H9 (cell line): Measurements from ENCODE around the gene HYAL3. TPM values are rescaled to one million over a fixed set of nuclear protein-coding genes. Genes with fewer than 3 reads are reported as not detected.
A peak's percentile ranks its signal among the peaks of the same experiment; 100 is the strongest.

ENCODE experiments used
- DNase-seq: peaks from one replicate; pipeline ENCODE4 v3.0.0-alpha.2; 2017
- H2AFZ ChIP-seq: one replicate; pipeline ENCODE4 v1.6.1; 2013; ENCODE audit warnings: mild to moderate bottlenecking, low read length, control low read depth, moderate library complexity
- H2AK5ac ChIP-seq: 2 replicates; pipeline ENCODE4 v1.6.1; 2013; ENCODE audit warnings: low read length, control low read depth, mixed read lengths; ENCODE audit not compliant: insufficient read length
- H2BK120ac ChIP-seq: one replicate; pipeline ENCODE4 v1.6.1; 2013; ENCODE audit warnings: low read depth, mild to moderate bottlenecking, low read length, control low read depth, inconsistent platforms; ENCODE audit not compliant: poor library complexity, severe bottlenecking
- H2BK12ac ChIP-seq: 2 replicates; pipeline ENCODE4 v1.6.1; 2013; ENCODE audit warnings: low read length, control low read depth, mixed read lengths, low read depth; ENCODE audit not compliant: insufficient read length
- H2BK15ac ChIP-seq: 2 replicates; pipeline ENCODE4 v1.6.1; 2013; ENCODE audit warnings: low read depth, low read length, control low read depth
- H2BK20ac ChIP-seq: one replicate; pipeline ENCODE4 v1.6.1; 2013; ENCODE audit warnings: low read depth, mild to moderate bottlenecking, low read length, control low read depth, inconsistent platforms; ENCODE audit not compliant: poor library complexity, severe bottlenecking
- H2BK5ac ChIP-seq: 2 replicates; pipeline ENCODE4 v1.6.1; 2013; ENCODE audit warnings: low read length, control low read depth, mixed read lengths; ENCODE audit not compliant: insufficient read length
- H3K14ac ChIP-seq: 2 replicates; pipeline ENCODE4 v1.6.1; 2013; ENCODE audit warnings: low read length, control low read depth; ENCODE audit not compliant: insufficient read depth
- H3K18ac ChIP-seq: 2 replicates; pipeline ENCODE4 v1.6.1; 2013; ENCODE audit warnings: low read depth, mild to moderate bottlenecking, mixed read lengths, low read length, control low read depth; ENCODE audit not compliant: insufficient read length
- H3K23ac ChIP-seq: 2 replicates; pipeline ENCODE4 v1.6.1; 2013; ENCODE audit warnings: low read length, control low read depth, mixed read lengths, low read depth; ENCODE audit not compliant: insufficient read length
- H3K23me2 ChIP-seq: 2 replicates; pipeline ENCODE4 v1.6.1; 2013; ENCODE audit warnings: low read depth, mild to moderate bottlenecking, mixed read lengths, low read length, control low read depth; ENCODE audit not compliant: insufficient read length, poor library complexity, severe bottlenecking
- H3K27ac ChIP-seq: 2 replicates; pipeline ENCODE4 v1.5.1; 2013; ENCODE audit warnings: low read length, control low read depth, mixed read lengths, low read depth; ENCODE audit not compliant: insufficient read length
- H3K27me3 ChIP-seq: 2 replicates; pipeline ENCODE4 v1.6.1; 2013; ENCODE audit warnings: low read length, control low read depth, inconsistent platforms; ENCODE audit not compliant: insufficient read depth
- H3K4ac ChIP-seq: 2 replicates; pipeline ENCODE4 v1.6.1; 2013; ENCODE audit warnings: low read depth, mild to moderate bottlenecking, control low read depth, inconsistent platforms, low read length, moderate library complexity
- H3K4me1 ChIP-seq: 2 replicates; pipeline ENCODE4 v1.6.1; 2013; ENCODE audit warnings: low read length, control low read depth, inconsistent platforms; ENCODE audit not compliant: insufficient read depth
- H3K4me2 ChIP-seq: 2 replicates; pipeline ENCODE4 v1.6.1; 2013; ENCODE audit warnings: low read length, control low read depth, mixed read lengths; ENCODE audit not compliant: insufficient read length, insufficient read depth
- H3K56ac ChIP-seq: 2 replicates; pipeline ENCODE4 v1.6.1; 2013; ENCODE audit warnings: low read depth, mild to moderate bottlenecking, mixed read lengths, low read length, control low read depth; ENCODE audit not compliant: insufficient read length
- H3K79me1 ChIP-seq: 2 replicates; pipeline ENCODE4 v1.6.1; 2013; ENCODE audit warnings: low read depth, mild to moderate bottlenecking, moderate library complexity, low read length, control low read depth, inconsistent platforms; ENCODE audit not compliant: insufficient read depth, poor library complexity, severe bottlenecking
- H3K79me2 ChIP-seq: 2 replicates; pipeline ENCODE4 v1.6.1; 2013; ENCODE audit warnings: low read length, control low read depth, inconsistent platforms; ENCODE audit not compliant: insufficient read depth
- H3K9ac ChIP-seq: 2 replicates; pipeline ENCODE4 v1.6.1; 2013; ENCODE audit warnings: low read length, control low read depth, mixed read lengths; ENCODE audit not compliant: insufficient read length; ENCODE audit errors: extremely low read depth
- H3K9me3 ChIP-seq: one replicate; pipeline ENCODE4 v1.6.1; 2013; ENCODE audit warnings: low read depth, low read length, inconsistent platforms; ENCODE audit not compliant: control insufficient read depth
- H3T11ph ChIP-seq: one replicate; pipeline ENCODE4 v1.6.1; 2013; ENCODE audit warnings: mild to moderate bottlenecking, low read length, control low read depth, inconsistent platforms
- H4K20me1 ChIP-seq: one replicate; pipeline ENCODE4 v1.6.1; 2013; ENCODE audit not compliant: control insufficient read depth, insufficient read length, insufficient read depth
- H4K5ac ChIP-seq: 2 replicates; pipeline ENCODE4 v1.6.1; 2013; ENCODE audit warnings: low read depth, mild to moderate bottlenecking, mixed read lengths, low read length, control low read depth; ENCODE audit not compliant: insufficient read length
- H4K8ac ChIP-seq: replicated peaks from 2 replicates; pipeline ENCODE4 v1.6.1; 2013; ENCODE audit warnings: low read length, control low read depth, mixed read lengths, low read depth; ENCODE audit not compliant: insufficient read length
- H4K91ac ChIP-seq: 2 replicates; pipeline ENCODE4 v1.6.1; 2013; ENCODE audit warnings: low read depth, mild to moderate bottlenecking, moderate library complexity, mixed read lengths, low read length, control low read depth; ENCODE audit not compliant: insufficient read length
- H3K27ac Mint-ChIP-seq, 3 experiments: 2 replicates in 2 of 3; 3 replicates in 1 of 3; pipeline ENCODE4 v1.8.0; 2020 to 2021; ENCODE audit warnings: mixed read lengths in 3 of 3, mild to moderate bottlenecking in 1 of 3, moderate library complexity in 1 of 3
- H3K27me3 Mint-ChIP-seq: 2 replicates; pipeline ENCODE4 v1.8.0; 2021; ENCODE audit warnings: low read depth, mild to moderate bottlenecking, moderate library complexity, mixed read lengths
- H3K36me3 Mint-ChIP-seq, 3 experiments: 2 replicates in 2 of 3; 3 replicates in 1 of 3; pipeline ENCODE4 v1.8.0; 2020 to 2021; ENCODE audit warnings: low read depth in 3 of 3, mixed read lengths in 3 of 3; ENCODE audit not compliant: insufficient read depth in 1 of 3
- H3K4me1 Mint-ChIP-seq, 2 experiments: 2 replicates each; pipeline ENCODE4 v1.8.0; 2020; ENCODE audit warnings: mixed read lengths in 2 of 2
- H3K4me3 Mint-ChIP-seq, 2 experiments: 2 replicates in 1 of 2; 3 replicates in 1 of 2; pipeline ENCODE4 v1.8.0; 2020 to 2021; ENCODE audit warnings: mild to moderate bottlenecking in 2 of 2, mixed read lengths in 2 of 2, moderate library complexity in 1 of 2
- H3K9me3 Mint-ChIP-seq, 2 experiments: 2 replicates in 1 of 2; 3 replicates in 1 of 2; pipeline ENCODE4 v1.8.0; 2020; ENCODE audit warnings: mild to moderate bottlenecking in 2 of 2, mixed read lengths in 2 of 2, moderate library complexity in 1 of 2
- WGBS: extraction: QIAGEN DNeasy Blood & Tissue Kit; methylation state at CpG from one replicate; pipeline ENCODE4 v1.1.7; 2013; ENCODE audit warnings: missing lambda C conversion rate, low lambda C conversion rate, mixed read lengths; ENCODE audit not compliant: insufficient read length; ENCODE audit errors: extremely low coverage; 5-methylcytosine and 5-hydroxymethylcytosine counted together
- total RNA-seq: library from RNA; stranded (reverse); gene quantifications from 2 replicates; pipeline ENCODE4 v1.2.1, GENCODE V29; 2021
- TF ChIP-seq, protein P1 (sequence below): fragments of 200-600 bp; sonication (generic); conservative IDR thresholded peaks from 3 replicates; pipeline ENCODE4 v1.8.0; 2021; ENCODE audit warnings: antibody characterized with exemption, mild to moderate bottlenecking

The HYAL3 gene
- total RNA-seq, 1 experiment from 2014 or later, result 3.1 TPM

DNA sequence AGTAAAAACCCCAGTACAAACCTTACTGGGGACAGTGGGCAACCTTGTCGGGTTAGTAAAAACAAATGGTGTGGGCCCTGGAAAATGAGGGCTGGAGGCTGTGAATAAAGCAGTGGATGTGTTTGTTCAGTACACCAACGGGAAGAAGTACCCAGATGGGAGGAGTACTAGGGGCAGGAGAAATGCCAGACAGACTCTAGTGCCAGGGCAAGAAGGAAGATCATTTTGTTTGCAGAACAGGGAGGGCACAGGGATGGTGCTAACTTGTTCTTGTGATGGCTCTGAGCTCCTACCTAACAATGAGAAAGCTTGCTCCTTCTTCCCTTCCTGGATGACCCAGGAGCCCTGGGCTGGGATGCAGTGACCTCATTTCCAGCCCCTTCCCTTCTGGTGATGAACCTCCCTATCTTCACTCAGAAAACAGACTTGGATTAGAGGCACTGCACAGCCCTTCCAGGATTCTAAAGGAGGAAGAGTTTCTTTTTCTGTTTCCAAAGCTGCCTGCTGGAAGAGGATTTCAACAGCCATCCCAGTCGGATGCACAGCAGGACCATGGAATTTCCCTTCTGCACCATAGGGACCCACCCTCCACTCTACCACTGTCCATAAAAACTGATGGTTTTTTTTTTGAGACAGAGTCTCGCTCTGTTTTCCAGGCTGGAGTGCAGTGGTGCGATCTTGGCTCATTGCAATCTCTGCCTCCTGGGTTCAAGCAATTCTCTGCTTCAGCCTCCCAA is 35.3 kb upstream of the HYAL3 start:
- TF ChIP-seq, protein P1, sequence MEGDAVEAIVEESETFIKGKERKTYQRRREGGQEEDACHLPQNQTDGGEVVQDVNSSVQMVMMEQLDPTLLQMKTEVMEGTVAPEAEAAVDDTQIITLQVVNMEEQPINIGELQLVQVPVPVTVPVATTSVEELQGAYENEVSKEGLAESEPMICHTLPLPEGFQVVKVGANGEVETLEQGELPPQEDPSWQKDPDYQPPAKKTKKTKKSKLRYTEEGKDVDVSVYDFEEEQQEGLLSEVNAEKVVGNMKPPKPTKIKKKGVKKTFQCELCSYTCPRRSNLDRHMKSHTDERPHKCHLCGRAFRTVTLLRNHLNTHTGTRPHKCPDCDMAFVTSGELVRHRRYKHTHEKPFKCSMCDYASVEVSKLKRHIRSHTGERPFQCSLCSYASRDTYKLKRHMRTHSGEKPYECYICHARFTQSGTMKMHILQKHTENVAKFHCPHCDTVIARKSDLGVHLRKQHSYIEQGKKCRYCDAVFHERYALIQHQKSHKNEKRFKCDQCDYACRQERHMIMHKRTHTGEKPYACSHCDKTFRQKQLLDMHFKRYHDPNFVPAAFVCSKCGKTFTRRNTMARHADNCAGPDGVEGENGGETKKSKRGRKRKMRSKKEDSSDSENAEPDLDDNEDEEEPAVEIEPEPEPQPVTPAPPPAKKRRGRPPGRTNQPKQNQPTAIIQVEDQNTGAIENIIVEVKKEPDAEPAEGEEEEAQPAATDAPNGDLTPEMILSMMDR, result no peak
- WGBS, result no CpG with 5 or more reads among the region's 5 CpGs
- Histone ChIP-seq H3K4ac (no peak overlapping the region), H4K20me1 (no peaks in the 10 kb centered on the region), H4K91ac (no peak overlapping the region), H3K23ac (no peak overlapping the region), H3K18ac (no peak overlapping the region), H3K14ac (no peak overlapping the region), H3K23me2 (peaks cover 17% of the 10 kb centered on the region), H3K4me2 (no peak overlapping the region), H4K8ac (no peak overlapping the region), H4K5ac (no peak overlapping the region), H3K79me2 (peaks cover 5% of the 10 kb centered on the region; the same call in 1 of the 2 replicates), H2BK5ac (no peak overlapping the region), H3K27me3 (peaks cover 1% of the 10 kb centered on the region; the same call in 1 of the 2 replicates), H2BK12ac (no peak overlapping the region), H3K9me3 (no peaks in the 10 kb centered on the region), H2BK20ac (no peak overlapping the region), H2BK120ac (no peak overlapping the region), H2AFZ (no peak overlapping the region), H3K56ac (no peak overlapping the region), H3K27ac (no peak overlapping the region), H3K9ac (no peak overlapping the region), H3K79me1 (no peaks in the 10 kb centered on the region), H2AK5ac (no peak overlapping the region), H3T11ph (no peak overlapping the region), H2BK15ac (no peak overlapping the region), H3K4me1 (no peaks in the 10 kb centered on the region; the same call in 1 of the 2 replicates)
- Mint-ChIP-seq H3K4me1 (peaks cover 23 to 32% of the 10 kb centered on the region in 2 experiments), H3K27me3 (peaks cover 17% of the 10 kb centered on the region), H3K27ac (peak overlapping the region in 2 of 3 experiments; percentile 75 to 77; a peak in 2 of 7 replicates), H3K9me3 (no peaks in the 10 kb centered on the region; a peak in 1 of 5 replicates), H3K4me3 (peak overlapping the region in 1 of 2 experiments; percentile 38; a peak in 1 of 5 replicates), H3K36me3 (peaks cover 11 to 45% (median 43%) of the 10 kb centered on the region in 3 experiments)
- no peak for DNase-seq
